GM18526 (cell line): ENCODE measurements around the gene GASK1A.

Experiments
- POLR2A ChIP-seq: IDR thresholded peaks from 3 replicates; pipeline ENCODE4 v1.6.1; 2011; ENCODE audit not compliant: insufficient read length; ENCODE audit errors: extremely low read depth

GASK1A gene

DNA sequence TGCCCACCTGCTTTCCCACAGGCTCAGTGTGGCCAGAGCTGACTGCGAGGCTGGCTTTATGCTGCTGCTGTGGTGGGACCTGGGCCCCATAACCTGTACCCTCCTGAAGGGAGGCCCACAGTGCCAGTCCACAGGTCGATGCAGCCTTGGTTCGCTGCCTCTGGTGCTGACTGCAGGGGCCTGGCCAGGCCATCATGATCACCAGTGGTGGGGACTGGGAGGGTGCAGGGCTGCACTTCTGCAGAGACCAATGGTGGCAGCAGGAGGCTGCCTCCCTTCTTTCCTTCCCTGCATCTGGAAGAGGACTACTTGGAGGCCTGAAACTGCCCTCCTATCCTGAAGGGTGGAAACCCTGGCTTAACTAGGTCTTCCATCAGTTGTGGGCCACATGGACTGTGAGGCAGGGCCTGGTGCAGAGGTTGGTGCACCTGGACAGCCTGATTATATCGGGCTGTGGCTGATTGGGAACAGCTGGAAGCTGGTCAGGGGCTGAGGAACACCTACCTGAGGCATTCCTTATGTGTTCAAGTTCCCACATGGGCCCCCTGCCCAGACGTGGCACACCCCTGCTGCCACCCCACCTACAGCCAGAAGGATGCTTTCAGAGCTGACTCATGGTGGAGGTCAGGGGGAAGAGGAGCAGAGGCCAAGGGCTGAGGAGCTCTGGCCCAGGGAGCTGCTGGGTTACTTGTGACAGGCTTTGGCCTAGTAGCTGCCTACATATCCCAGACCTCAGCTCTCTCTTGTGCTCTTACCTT lies 97.0 kb downstream of the GASK1A start:
- TF ChIP-seq POLR2A: no peak

DNA sequence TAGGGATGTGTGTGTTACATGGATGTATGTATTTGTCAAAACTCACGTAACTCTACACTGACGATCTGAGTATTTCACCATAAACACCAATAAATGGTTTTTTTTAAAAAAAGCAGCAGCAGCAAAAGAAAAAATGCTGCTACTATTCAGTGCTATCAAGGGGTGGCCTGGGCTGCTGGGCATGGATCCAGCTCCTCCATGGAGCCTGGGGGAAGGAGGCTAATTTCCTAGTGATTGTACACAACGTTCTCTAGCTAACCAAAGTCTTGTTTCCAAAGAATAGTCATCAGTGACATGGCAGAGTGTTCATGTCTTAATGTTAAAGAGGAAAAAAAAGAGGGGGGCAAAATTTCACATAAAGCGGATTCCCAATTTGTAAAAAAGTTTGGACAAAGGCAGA lies 97.7 kb downstream of the GASK1A start:
- no peak for TF ChIP-seq POLR2A

DNA sequence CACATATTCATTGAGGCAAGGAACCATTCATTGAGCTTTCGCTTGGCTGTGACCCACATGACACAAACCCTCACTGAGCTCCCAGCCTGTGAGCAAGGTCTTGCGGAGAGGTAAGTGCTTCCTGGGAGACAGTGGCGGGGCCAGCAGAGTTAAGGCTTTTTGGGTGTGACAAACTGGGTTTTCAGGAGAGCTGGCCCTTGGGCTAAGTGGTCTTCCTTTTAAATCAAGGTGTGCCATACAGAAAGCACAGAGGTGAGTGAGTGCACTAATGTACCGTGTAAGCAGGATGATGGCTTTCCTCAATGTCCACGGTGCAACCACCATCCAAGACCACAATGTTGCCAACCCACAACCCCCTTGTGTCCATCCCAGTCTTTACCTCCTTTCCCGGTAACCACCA lies 98.2 kb downstream of the GASK1A start:
- TF ChIP-seq POLR2A: no peak

DNA sequence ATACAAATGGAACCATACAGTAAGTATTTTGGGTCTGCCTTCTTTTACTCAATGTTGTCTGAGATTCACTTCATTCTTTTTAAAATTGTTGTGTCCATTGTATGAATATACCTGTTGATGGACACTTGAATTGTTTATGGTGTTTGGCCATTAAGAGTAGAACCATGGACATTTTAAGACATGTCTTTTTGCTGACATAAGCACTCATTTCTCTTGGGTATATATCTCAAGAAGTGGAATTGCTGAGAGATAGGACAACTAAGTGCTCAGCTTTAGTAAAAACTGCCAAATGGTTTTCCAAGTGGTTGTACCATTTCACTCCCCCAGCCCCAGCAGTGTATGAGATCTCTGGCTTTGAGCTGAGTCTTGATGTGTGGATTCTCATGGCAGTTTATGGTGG lies 98.6 kb downstream of the GASK1A start:
- no peak for TF ChIP-seq POLR2A

DNA sequence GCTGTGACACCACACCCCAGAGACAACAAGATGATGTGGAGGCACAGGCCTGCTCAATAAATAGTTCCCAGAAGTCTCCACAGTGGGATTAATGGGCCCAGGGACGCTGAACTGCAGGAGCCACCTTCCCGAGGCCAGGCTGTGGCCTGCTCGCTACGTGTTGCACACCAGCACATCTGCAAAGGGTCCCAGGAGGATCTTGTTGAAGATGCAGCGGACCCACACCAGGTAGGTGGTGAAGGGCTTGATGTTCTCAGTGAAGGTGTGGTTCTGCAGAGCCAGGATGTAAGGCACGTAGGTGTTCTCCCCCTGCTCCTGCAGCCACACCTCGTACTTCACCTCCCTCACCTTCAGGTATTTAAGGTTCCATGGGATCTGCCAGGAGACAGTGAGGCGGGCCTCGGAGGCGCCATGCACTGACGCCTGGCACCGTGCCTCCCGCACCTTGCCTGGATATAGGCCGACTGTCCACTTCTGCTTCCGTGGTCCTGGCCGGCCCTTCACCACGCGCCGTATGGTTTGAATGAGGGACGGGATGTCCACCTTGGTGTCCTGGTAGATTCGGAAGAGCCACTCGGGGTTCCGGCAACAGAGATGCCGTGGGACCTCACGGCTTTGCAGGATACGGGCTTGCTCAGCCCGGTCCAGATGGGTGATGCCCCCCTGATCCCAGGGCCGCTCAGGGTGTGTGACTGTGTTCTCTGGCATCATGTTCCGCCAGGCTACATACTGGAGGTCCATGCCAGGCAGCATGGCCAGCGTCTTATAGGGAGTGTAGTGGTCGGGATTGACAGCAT lies 100.6 kb downstream of the GASK1A start:
- TF ChIP-seq POLR2A: no peak

DNA sequence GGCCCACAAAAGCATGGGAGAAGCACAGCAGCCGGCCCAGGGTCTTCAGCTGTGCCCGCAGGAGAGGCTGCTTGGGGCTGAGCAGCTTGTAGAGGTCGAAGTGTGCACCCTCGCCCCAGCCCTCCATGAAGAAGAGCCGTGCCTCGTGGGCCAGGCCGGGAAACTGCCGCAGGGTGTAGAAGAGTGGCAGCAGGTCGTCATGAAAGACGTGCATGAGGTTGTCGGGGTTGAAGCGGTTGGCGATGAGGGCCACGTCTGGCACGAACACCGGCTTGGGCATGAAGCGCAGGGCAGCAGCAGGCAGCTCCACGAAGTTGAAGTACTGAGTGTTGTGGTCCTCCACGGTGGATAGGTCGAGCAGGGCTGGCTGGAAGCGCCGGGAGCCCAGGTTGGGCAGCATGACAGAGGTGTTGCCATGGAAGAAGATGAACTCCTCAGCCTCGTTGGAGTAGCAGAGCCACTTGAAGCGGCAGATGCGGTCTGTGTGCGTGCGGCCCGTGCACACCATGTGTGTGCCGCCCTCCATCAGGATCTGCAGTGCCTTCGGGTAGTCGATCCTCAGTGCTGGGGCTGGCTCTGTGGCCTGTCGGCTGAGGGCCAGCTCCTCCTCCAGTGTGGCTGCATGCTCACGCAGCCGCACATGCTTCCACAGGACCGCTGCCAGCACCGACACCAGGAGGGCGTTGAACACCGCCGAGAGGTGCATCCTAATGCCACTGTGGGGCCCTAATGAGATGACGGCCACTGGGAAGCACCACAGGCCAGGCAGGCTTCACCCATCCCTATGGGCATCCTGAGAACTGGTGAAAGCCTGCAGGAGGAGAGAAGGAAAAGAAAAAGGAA lies 101.8 kb downstream of the GASK1A start:
- TF ChIP-seq POLR2A: no peak

DNA sequence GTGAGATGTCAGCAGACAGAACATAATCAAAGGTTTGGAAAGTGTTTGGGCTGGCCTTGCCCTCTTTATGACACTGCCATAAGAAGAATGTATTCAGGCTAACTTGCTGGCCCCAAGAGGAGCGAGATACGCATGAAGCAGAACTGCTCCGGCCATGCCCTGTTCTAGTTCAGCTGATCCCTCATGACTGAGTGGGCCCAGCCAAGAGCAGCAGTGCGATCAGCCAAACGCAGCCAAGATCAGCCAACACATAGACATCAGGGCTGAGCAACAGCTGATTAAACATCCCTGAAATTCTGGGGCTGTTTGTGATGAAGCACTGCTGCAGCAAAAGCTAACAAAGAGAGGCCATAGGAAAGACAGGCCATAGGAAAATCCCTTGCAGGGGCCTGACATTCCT lies 102.7 kb downstream of the GASK1A start:
- TF ChIP-seq POLR2A: no peak

DNA sequence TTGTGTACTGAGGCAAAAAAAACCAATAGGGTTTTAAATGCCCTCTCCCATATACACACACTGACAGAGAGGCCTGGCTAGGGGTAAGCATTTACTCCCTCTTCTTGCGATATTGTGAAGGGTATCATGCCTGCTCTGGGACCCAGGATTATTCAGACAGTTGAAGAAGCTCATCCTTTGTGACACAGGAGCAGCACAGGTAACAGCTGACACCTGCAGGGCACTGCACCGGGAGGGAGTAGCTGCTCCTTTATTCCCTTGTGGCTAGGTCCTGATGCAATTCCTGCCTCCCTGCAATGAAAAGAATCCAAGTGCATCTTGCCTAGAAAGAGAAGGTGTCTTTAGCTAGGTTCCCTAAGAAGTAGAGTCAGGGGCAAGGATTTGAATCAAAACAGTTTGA lies 103.3 kb downstream of the GASK1A start:
- TF ChIP-seq POLR2A: no peak

DNA sequence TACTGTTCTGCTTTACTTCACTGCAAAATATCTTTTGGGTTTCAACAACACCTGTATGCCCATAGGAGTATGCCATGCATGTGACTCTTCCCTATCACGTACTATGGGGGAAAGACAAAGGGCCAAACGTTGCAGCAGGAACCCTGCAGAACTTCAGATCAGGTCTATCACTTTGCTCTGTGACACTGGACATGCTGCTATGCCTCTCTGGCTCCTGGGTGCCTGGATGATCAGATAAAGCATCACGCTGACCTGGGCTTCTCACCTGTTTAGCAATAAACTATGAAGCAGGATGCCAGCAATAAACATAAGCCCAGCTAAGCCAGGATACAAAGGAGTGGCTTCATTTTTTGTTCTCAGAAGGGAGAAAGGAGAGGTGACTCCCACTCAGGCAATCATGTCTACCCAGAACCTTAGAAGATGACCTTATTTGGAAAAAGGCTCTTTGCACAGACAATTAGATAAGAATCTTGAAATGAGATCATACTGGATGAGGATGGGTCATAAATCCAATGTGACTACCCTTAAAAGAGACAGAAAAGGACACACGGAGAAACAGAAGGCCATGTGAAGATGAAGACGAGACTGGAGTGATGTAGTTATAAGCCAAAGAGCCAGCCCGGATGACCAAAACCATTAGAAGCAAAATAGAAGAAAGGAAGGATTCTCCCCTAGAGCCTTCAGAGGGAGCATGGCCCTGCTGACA lies 107.5 kb downstream of the GASK1A start:
- no peak for TF ChIP-seq POLR2A

DNA sequence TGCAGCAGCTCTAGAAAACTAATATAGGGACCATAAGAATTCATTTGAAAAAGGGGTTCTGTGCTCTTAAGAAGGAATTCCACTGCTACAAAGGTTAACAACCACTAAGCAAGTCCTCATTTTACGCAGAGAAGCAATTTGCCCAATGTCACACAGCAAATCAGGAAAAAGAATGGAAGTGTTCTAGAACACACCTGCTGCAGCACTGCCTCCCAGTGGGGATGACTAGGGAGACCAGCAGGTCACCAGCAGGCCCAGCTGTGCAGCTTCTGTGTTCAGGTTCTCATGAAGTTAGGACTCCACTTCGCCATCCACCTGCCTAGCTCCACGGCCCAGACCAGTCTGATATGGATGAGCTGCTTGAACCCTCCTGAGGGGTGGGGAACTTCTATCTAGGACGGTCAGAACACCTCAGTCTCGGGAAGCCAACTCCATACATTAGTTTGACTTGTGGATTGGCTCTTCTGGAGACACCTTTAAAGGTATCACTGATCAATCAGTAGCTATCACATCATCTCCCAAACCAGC lies 108.2 kb downstream of the GASK1A start:
- no peak for TF ChIP-seq POLR2A

DNA sequence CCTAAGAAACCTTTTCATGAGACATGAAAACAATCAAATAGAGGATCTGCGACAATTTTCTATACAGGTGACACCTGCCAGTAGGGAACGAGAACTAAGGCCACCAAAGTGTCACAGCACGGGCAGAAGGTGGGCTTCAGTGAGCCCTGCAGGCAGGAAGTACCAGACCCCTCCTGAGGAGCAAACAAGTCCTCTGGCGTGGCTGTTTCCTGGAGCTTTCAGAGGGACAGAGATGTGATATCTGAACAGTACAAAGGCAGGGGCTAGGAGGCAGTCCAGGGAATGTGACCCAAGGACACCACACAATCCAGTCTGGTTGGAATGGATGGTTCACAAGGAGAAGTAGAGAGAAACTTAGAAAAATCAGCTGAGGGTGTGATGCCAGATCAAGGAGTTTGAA lies 110.0 kb downstream of the GASK1A start:
- TF ChIP-seq POLR2A: no peak

DNA sequence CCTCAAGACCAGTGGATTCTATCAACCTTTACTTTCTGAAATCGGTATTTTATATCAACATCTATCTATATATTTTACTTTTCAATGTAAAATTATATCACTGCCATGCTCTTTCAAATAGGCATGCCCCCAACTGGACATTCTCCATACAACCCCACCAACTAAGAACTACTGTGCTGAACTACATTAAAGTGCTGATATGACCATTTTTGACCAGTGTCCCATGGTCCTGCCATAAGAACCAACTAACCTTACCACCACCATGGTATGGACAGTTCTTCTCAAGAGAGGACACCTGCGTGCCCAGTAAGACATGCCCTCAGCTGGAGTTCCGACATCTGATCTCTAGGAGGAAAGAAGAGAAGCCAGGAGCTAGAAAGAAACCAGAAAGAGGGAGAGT lies 111.1 kb downstream of the GASK1A start:
- TF ChIP-seq POLR2A: no peak

DNA sequence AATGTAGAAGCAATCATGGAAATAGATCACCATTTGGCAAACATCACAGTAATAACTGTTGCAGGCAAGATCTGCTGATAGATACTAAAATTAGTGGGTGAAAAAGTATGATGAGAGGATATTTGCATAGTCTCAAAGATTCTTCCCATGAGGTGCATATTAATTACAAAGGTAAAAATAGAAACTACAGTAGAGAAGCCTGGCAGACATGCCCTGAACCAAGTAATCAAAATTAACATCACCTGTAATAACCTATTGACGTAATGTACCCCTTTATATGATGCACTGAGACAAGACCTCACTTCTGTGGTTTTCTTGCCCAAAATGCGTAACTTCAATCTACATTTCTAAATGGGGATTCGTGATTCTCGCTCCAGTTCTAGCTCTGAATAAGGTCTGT lies 112.4 kb downstream of the GASK1A start:
- TF ChIP-seq POLR2A: no peak

DNA sequence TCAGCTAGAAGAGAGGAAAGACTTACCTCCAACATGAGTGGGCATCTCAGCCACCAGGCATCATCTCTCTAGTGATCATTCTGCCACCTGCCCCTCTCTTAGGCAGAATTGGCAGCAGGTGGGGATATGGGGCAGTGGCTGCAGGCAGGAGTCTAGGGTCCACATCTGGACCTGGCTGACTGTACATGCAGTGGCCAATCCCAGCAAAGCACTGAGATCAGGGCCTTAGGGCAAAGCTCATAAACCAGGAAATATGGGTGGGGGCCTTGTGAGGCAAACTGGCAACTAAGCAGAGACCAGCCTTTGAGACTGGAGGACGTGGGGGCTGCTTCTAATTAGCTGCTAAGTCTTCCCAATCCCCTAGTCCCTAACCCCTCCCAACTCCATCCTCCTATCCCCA lies 113.9 kb downstream of the GASK1A start:
- no peak for TF ChIP-seq POLR2A

DNA sequence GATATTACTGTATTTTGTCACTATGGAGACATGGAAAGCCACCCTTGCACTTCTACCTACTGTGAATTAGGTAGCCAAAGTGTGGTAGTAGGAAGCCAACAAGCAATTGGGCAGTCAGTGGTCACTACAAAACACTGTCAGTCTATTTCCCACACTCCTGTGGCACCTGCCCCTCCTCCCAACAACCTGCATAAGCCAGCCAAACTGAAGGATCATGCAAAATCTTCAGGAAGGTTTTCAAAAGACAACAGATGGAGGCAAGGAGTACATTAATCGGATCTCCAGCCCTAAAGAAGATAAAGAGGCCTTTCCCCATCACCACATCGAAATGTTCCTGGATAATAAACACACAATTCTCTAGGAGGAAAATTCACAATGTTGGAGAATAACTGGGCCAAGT lies 114.9 kb downstream of the GASK1A start:
- no peak for TF ChIP-seq POLR2A
